ENCODE data around the gene GSDME.

The GSDME gene

GRCh38 chr7:24706211-24707170 is 50.8 kb downstream of the GSDME start:
- no peak for TF ChIP-seq CTCF (IDR thresholded peaks at IDR 0.05; ENCODE audit: low read depth, low read length)
- DNase-seq (ENCODE audit: low read depth in 2 of 2): no peak
- H3K4me3 ChIP-seq (replicated peaks in 1 of 2; ENCODE audit: low read depth in 2 of 2, low read length in 2 of 2): no peak overlapping the region

DNA sequence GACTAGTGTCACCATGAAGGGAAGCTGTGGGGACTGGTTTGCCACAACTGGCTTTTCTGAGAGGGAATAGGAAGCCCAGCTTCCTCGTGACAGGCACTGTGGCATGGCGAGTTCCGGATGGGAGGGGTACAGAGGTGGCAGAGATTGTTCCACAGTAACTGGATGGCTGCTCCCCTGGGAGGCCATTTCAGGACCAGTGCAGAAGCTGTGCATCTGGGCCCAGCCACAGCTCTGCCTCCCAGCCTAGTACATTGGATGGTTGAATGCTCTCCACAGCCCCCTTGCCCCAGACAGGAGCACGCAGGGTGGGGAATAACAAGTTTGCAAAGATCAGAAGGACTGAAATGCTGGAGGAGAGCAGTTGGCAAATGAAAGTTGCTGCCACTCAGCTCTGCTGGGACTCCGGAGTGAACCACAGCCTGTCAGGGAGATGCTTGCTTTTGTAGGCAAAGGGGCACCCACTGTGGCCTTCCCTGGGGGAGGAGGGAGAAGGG is 51.8 kb downstream of the GSDME start:
- H3K4me3 ChIP-seq (replicated peaks in 1 of 2; ENCODE audit: low read depth in 2 of 2, low read length in 2 of 2): no peak overlapping the region
- no peak for DNase-seq (ENCODE audit: low read depth in 2 of 2)
- TF ChIP-seq CTCF (IDR thresholded peaks at IDR 0.05; ENCODE audit: low read depth, low read length): no peak

DNA sequence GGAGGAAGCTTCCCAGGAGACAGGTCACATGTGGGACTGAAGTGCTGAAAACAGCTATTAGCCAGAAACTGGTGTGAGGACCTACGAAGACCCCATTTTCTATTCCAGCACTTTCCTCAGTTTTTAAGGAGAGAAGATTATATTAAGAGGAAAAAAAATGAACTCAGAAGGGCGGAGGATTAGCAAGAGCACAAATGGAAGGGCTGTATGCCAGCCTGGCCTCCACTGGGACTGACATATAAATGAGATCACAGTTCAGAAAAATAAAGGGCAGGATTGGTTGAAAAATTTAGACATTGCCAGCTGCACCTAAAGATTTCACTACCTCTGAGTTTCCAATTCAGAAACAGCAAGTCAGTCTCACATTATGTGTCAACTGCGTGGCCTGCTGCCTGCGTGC is 53.0 kb downstream of the GSDME start:
- no peak for DNase-seq (ENCODE audit: low read depth in 2 of 2)
- no peak overlapping the region for H3K4me3 ChIP-seq (replicated peaks in 1 of 2; ENCODE audit: low read depth in 2 of 2, low read length in 2 of 2)
- no peak for TF ChIP-seq CTCF (IDR thresholded peaks at IDR 0.05; ENCODE audit: low read depth, low read length)

DNA sequence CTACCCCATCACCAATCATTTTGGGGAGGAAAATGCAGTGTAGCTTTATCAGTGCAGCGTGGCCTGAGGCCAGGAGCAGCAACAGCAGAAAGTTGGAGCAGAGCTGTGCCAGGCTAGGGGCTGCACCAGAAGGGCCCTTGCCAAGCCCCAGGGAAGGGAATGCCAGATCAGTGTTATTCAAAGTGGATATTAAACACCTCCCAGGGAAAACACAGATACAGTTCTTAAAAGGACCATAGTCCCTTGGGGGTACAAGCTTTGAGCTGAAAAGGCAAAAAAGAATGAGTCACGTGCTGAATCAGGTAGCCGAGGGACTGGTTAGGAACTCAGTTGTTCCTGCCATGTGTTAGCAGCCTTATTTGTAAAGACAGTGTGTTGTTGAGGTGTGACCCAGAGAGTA is 54.0 kb downstream of the GSDME start:
- no peak for TF ChIP-seq CTCF (IDR thresholded peaks at IDR 0.05; ENCODE audit: low read depth, low read length)
- H3K4me3 ChIP-seq (replicated peaks in 1 of 2; ENCODE audit: low read depth in 2 of 2, low read length in 2 of 2): no peak overlapping the region
- DNase-seq (ENCODE audit: low read depth in 2 of 2): peak in 1 of 2 donors; percentile 69

DNA sequence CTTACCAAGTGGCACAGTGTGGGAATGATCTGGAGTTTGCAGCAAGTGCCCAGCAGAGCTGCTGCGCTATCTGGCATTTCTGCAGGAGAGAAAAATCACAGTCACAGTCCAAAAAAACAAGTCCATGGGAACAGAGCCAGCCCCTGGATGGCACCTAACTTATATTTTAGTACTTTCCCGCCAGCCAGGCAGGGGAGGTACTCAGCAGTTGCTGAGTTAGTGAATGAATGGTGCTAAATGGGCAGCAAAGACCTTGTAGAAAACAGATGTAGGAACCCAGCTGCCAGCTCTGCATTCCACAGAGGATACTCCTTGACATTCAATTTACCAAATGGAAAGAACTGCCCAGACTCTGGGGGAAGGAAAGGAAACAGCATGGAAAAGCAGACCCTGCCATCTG is 54.5 kb downstream of the GSDME start:
- TF ChIP-seq CTCF (IDR thresholded peaks at IDR 0.05; ENCODE audit: low read depth, low read length): no peak
- H3K4me3 ChIP-seq (replicated peaks in 1 of 2; ENCODE audit: low read depth in 2 of 2, low read length in 2 of 2): no peak overlapping the region
- DNase-seq (ENCODE audit: low read depth in 2 of 2): peak in 1 of 2 donors; percentile 56

GRCh38 chr7:24701261-24702235 is 55.7 kb downstream of the GSDME start:
- peak; percentile 81 to 89 for DNase-seq (ENCODE audit: low read depth in 2 of 2)
- TF ChIP-seq CTCF (IDR thresholded peaks at IDR 0.05; ENCODE audit: low read depth, low read length): no peak
- H3K4me3 ChIP-seq (replicated peaks in 1 of 2; ENCODE audit: low read depth in 2 of 2, low read length in 2 of 2): no peak overlapping the region

All from cardiac fibroblast (primary cell).